Natural killer cell (primary cell): ENCODE results near the gene TUBB1. TPM values are rescaled to one million over a fixed set of nuclear protein-coding genes. Genes with fewer than 3 reads are reported as not detected.

Source experiments
- ATAC-seq, 3 donors: fragments of 150-1000 bp in 2 of 3; fragments of 200-7000 bp in 1 of 3; cut with Tn5 transposase; 1 replicate in 1 of 3; 2 replicates in 2 of 3; pipeline ENCODE4 v1.10.0; 2021; ENCODE audit warnings: mild to moderate bottlenecking in 2 of 3, moderate library complexity in 2 of 3
- DNase-seq, 2 donors: peaks; one replicate each; pipeline versions ENCODE4 v3.0.0 to v3.0.0-alpha.2; 2013 to 2021; ENCODE audit warnings: mixed read lengths in 1 of 2
- H3K27ac ChIP-seq: one replicate; pipeline ENCODE4 v1.5.1; 2013; ENCODE audit warnings: mild to moderate bottlenecking, low read length
- H3K27me3 ChIP-seq: one replicate; pipeline ENCODE4 v1.6.1; 2013; ENCODE audit warnings: low read length; ENCODE audit not compliant: control insufficient read depth, insufficient read depth
- H3K36me3 ChIP-seq: one replicate; pipeline ENCODE4 v1.6.1; 2013; ENCODE audit warnings: low read length; ENCODE audit not compliant: control insufficient read depth, insufficient read depth
- H3K4me1 ChIP-seq: one replicate; pipeline ENCODE4 v1.6.1; 2013; ENCODE audit warnings: low read length; ENCODE audit not compliant: control insufficient read depth, insufficient read depth
- H3K4me3 ChIP-seq: one replicate; pipeline ENCODE4 v1.5.1; 2013; ENCODE audit warnings: low read length
- H3K9me3 ChIP-seq: one replicate; pipeline ENCODE4 v1.6.1; 2013; ENCODE audit warnings: low read length; ENCODE audit not compliant: control insufficient read depth, insufficient read depth
- H3K27ac Mint-ChIP-seq, 2 donors: one replicate each; pipeline ENCODE4 v1.8.0; 2022; ENCODE audit warnings: mild to moderate bottlenecking in 2 of 2, mixed read lengths in 2 of 2, moderate library complexity in 1 of 2
- H3K27me3 Mint-ChIP-seq, 2 donors: one replicate each; pipeline ENCODE4 v1.8.0; 2022; ENCODE audit warnings: low read depth in 2 of 2, mixed read lengths in 2 of 2
- H3K36me3 Mint-ChIP-seq: one replicate; pipeline ENCODE4 v1.8.0; 2022; ENCODE audit warnings: mixed read lengths
- H3K4me1 Mint-ChIP-seq, 2 donors: one replicate each; pipeline ENCODE4 v1.8.0; 2022; ENCODE audit warnings: mixed read lengths in 2 of 2
- H3K4me3 Mint-ChIP-seq: one replicate; pipeline ENCODE4 v1.8.0; 2022; ENCODE audit warnings: mild to moderate bottlenecking, moderate library complexity, mixed read lengths
- H3K9me3 Mint-ChIP-seq, 2 donors: one replicate each; pipeline ENCODE4 v1.8.0; 2022; ENCODE audit warnings: mixed read lengths in 2 of 2
- WGBS: methylation state at CpG from one replicate; pipeline ENCODE4 v1.1.7; 2013; ENCODE audit warnings: missing lambda C conversion rate; ENCODE audit not compliant: insufficient coverage; 5-methylcytosine and 5-hydroxymethylcytosine counted together
- intact Hi-C: fragments of 100-400 bp; cut with micrococcal nuclease; formaldehyde crosslinking; loops from one replicate; pipeline ENCODE4 v1.14.2; 2022
- total RNA-seq, 4 donors: library from RNA; stranded (reverse); fragments of 120-200 nt in 1 of 4; gene quantifications; one replicate each; pipeline versions ENCODE4 v1.2.3 to v1.2.4, GENCODE V29; 2013 to 2022
- TF ChIP-seq, protein P1 (sequence below): fragments of 200-600 bp; IDR thresholded peaks from one replicate; pipeline ENCODE4 v1.8.0; 2022; ENCODE audit warnings: antibody characterized with exemption

TUBB1 gene
- total RNA-seq, 3 donors from 2014 or later (not counting 1 experiment from before 2014, with no cell fraction given) = 4.3 to 46.9 (median 18.8) TPM

DNA sequence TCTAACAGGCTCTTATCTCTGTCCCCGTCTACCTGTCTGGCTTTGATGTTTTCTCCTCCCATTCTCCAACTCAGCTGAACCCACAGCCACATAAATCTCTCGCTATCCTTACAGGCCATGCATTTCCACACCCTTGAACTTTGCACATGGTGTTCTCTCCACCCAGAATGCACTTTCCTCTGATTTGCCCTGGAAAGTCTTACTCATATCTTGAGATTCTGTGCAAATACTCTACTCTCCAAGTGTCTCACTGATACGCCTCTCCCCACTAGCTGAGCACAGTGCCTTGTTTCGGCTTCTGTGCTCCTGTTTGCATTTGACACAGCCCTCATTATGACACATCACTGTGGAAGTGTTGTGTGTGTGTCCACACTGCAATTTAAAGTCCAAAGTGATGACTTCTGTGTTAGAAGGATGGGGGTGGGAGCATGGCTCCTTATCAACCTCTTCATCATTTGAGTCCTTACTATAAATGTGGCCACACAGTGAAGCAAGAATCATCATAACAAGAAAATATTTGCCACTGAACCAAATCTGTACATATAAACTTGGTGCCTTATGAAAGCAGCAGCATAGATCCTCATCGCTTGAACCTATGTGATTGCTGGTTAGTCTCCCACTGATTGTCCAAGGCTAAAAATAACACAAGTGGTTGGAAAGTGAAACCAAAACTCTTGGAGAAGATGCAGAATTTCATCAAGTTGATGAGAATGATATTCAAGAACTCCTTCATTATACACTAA, 28.9 kb downstream of the TUBB1 start:
- Mint-ChIP-seq H3K27ac (no peak overlapping the region), H3K9me3 (no peaks in the 10 kb centered on the region), H3K27me3 (peaks cover 12 to 33% of the 10 kb centered on the region in 2 donors), H3K4me1 (peaks cover 11 to 13% of the 10 kb centered on the region in 2 donors), H3K4me3 (no peak overlapping the region), H3K36me3 (no peaks in the 10 kb centered on the region)
- 88% methylated on average over 4 of the region's 5 CpGs for WGBS
- Histone ChIP-seq H3K9me3 (no peaks in the 10 kb centered on the region), H3K4me1 (peaks cover 8% of the 10 kb centered on the region), H3K4me3 (no peak overlapping the region), H3K27ac (no peak overlapping the region), H3K27me3 (peaks cover 8% of the 10 kb centered on the region), H3K36me3 (no peaks in the 10 kb centered on the region)
- no peak for ATAC-seq
- intact Hi-C loops = no loop called here
- TF ChIP-seq, protein P1, sequence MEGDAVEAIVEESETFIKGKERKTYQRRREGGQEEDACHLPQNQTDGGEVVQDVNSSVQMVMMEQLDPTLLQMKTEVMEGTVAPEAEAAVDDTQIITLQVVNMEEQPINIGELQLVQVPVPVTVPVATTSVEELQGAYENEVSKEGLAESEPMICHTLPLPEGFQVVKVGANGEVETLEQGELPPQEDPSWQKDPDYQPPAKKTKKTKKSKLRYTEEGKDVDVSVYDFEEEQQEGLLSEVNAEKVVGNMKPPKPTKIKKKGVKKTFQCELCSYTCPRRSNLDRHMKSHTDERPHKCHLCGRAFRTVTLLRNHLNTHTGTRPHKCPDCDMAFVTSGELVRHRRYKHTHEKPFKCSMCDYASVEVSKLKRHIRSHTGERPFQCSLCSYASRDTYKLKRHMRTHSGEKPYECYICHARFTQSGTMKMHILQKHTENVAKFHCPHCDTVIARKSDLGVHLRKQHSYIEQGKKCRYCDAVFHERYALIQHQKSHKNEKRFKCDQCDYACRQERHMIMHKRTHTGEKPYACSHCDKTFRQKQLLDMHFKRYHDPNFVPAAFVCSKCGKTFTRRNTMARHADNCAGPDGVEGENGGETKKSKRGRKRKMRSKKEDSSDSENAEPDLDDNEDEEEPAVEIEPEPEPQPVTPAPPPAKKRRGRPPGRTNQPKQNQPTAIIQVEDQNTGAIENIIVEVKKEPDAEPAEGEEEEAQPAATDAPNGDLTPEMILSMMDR = no peak
- no peak for DNase-seq

DNA sequence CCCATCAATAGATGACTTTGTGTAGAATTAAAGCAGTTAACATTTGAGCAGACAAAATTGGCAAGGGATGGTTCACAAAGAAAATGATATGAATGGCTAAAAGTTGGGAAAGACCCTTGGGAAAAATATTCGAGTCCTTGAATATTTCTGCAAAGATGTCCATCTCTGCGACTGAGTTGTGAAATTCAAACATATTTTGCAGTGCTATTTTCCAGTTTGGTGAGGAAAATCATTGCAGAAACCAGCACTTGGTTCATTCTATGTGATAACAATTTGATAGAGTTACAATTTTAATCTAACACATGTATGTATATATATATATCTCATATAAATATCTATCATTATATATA, 29.4 kb downstream of the TUBB1 start:
- H3K27ac ChIP-seq = no peak overlapping the region
- WGBS = 92% methylated on average over 2 of the region's 2 CpGs
- ATAC-seq (no peak), DNase-seq (no peak)
- Mint-ChIP-seq H3K4me1 (peaks cover 5 to 8% of the 10 kb centered on the region in 2 donors), H3K36me3 (no peaks in the 10 kb centered on the region), H3K9me3 (no peaks in the 10 kb centered on the region), H3K4me3 (no peak overlapping the region), H3K27ac (no peak overlapping the region), H3K27me3 (peaks cover 16 to 38% of the 10 kb centered on the region in 2 donors)
- no peaks in the 10 kb centered on the region for H3K36me3 ChIP-seq
- intact Hi-C loops = no loop called here
- H3K4me1 ChIP-seq = peaks cover 3% of the 10 kb centered on the region
- no peak overlapping the region for H3K4me3 ChIP-seq
- TF ChIP-seq, protein P1 = no peak
- peaks cover 8% of the 10 kb centered on the region for H3K27me3 ChIP-seq
- H3K9me3 ChIP-seq = no peaks in the 10 kb centered on the region

DNA sequence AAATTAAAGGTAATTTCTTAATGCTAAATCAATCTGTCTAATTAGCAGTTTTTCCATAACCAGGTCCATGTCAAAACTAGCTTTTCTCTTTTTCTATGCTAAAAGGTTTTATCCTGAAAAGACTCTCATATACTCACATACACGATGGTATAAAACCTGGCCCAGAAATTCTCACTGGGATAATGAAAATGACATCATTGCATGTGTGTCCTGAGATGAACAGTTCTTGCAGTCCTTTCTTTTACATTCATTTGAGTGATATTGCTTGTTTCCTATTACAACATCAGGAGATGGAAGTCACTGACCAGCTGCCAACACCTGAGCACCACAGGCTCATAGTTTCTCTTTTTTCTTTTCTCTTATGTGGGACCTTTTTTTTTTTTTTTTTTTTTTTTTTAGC, 31.2 kb downstream of the TUBB1 start:
- Histone ChIP-seq H3K36me3 (no peaks in the 10 kb centered on the region), H3K4me3 (no peak overlapping the region), H3K4me1 (no peaks in the 10 kb centered on the region), H3K27ac (no peak overlapping the region), H3K27me3 (peaks cover 8% of the 10 kb centered on the region), H3K9me3 (no peaks in the 10 kb centered on the region)
- intact Hi-C loops = no loop called here
- H3K4me1 Mint-ChIP-seq = no peaks in the 10 kb centered on the region
- H3K36me3 Mint-ChIP-seq = no peaks in the 10 kb centered on the region
- peaks cover 20 to 49% of the 10 kb centered on the region in 2 donors for H3K27me3 Mint-ChIP-seq
- TF ChIP-seq, protein P1 = no peak
- H3K9me3 Mint-ChIP-seq = no peaks in the 10 kb centered on the region
- H3K4me3 Mint-ChIP-seq = no peak overlapping the region
- H3K27ac Mint-ChIP-seq = no peak overlapping the region
- WGBS = 89% methylated on average over 1 of the region's 1 CpG
- ATAC-seq = no peak
- no peak for DNase-seq
